ENCODE data around the gene ZNF891.

GRCh38 chr12:133057446-133057845, 72.6 kb downstream of the ZNF891 start:
- TF ChIP-seq CTCF (IDR thresholded peaks at IDR 0.05) (no peak), POLR2A (IDR thresholded peaks at IDR 0.05) (no peak)

Measured in heart left ventricle (tissue), 13 donors.